Measurements from ENCODE around the gene CALD1.

The CALD1 gene

DNA sequence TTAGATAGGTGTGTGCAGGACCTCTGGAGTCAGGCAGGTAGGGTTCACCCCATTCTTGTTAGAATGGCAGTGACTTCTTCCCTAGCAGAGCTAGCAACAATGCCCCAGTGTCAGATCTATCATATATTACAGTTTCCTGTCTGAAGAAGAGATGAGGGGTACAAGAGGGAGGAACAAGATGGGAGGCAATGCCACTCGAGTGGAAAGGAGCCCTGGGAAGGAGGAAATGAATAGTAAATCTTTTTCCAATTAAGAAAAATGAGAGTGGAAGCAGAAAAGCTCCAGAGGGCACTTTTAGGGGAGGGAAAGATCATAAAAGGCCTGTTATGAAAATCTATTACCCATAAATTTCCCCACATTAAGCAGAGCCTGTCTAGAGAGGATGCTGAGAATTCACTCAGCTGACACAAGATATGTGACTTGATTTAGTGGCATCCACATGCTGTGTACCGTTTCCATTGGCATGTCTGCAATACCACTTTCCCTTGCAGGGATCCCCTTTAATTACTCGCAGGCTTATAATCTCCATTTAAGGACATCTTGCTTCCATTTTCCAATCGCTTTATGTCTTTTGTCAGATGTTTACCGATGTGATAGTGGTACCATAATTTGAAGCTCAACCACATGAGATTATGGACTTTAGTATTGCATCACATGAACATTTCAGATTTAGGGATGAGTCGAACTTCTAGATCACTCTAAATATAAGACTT, 136.9 kb downstream of the CALD1 start:
- TF ChIP-seq CTCF (IDR thresholded peaks at IDR 0.05; ENCODE audit: low read depth, low read length, missing control alignments) = no peak
- no peak overlapping the region for H3K4me3 ChIP-seq (replicated peaks; ENCODE audit: low read depth, low read length)
- DNase-seq (ENCODE audit: extremely low read depth, low read depth) = no peak

GRCh38 chr7:134919240-134919641, 139.8 kb downstream of the CALD1 start:
- TF ChIP-seq CTCF (IDR thresholded peaks at IDR 0.05; ENCODE audit: low read depth, low read length, missing control alignments) = no peak
- H3K4me3 ChIP-seq (replicated peaks; ENCODE audit: low read depth, low read length) = no peak overlapping the region
- DNase-seq (ENCODE audit: extremely low read depth, low read depth) = no peak

GRCh38 chr7:134920026-134920753, 140.8 kb downstream of the CALD1 start:
- TF ChIP-seq CTCF (IDR thresholded peaks at IDR 0.05; ENCODE audit: low read depth, low read length, missing control alignments) = no peak
- H3K4me3 ChIP-seq (replicated peaks; ENCODE audit: low read depth, low read length) = no peak overlapping the region
- DNase-seq (ENCODE audit: extremely low read depth, low read depth) = peak; percentile 88

DNA sequence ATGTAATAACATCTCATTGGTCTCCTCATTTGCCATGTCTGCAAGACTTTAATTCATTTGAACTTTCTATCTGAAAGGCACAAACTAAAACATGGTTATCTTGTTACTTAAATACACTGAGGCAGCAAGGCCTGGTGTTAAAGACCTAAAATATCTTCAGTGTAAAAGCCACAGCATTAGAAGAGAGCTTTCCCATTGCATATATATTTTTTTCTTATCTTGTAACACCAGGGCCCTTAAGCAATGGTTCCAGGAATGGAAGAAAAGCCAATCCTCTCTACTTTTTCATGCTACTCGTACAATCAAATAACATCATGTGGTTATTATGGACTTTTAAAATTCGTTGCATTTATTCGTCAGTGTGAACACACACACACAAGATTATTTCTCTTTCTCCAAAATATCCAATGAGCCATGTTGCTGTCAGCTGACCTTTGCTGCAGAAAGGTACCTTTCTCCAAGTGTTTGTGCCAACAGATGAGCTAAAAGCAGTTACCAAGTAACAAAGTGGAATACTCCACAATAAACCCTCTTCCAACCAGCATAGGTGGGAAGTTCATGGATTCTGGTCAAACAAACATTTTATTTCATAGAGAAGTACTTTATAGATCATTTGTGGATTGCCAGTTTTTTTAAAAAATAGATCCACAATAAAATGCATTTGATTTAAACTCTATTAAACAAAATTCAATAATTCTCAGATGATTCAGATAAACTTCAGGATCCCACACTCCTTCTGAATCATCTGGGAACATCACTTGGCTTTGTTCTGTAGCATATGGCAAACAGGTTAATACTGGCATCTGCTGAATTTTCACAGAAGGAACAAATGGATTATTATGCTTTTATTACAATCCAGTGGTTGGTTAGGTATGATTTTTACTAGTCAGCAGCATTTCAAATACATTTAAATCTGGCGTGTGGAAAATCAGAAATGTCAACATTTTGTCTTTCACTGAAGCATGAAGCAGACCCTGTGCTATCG, 143.6 kb downstream of the CALD1 start:
- DNase-seq (ENCODE audit: extremely low read depth, low read depth) = no peak
- TF ChIP-seq CTCF (IDR thresholded peaks at IDR 0.05; ENCODE audit: low read depth, low read length, missing control alignments) = no peak
- no peak overlapping the region for H3K4me3 ChIP-seq (replicated peaks; ENCODE audit: low read depth, low read length)

DNA sequence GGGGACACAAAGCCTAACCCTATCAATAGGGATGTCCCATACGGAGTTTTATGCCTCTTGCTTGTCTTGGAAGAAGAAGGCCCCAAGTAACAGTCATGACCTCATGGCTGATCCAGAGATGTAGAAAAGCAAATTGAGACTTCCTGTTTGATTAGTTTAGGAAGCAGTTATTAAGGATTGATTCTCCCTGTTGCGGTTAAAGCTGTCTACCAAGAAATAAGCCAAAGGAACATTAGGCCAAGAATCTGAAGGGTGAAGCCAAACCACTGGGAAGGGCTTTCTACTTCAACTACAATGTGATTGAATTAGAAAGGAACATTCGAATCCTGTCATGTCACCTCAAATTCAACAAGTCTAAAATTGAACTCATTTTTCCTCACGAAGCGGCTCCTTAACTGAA, 146.3 kb downstream of the CALD1 start:
- DNase-seq (ENCODE audit: extremely low read depth, low read depth) = no peak
- TF ChIP-seq CTCF (IDR thresholded peaks at IDR 0.05; ENCODE audit: low read depth, low read length, missing control alignments) = no peak
- H3K4me3 ChIP-seq (replicated peaks; ENCODE audit: low read depth, low read length) = no peak overlapping the region

GRCh38 chr7:134926396-134926795, 147.0 kb downstream of the CALD1 start:
- no peak for TF ChIP-seq CTCF (IDR thresholded peaks at IDR 0.05; ENCODE audit: low read depth, low read length, missing control alignments)
- no peak for DNase-seq (ENCODE audit: extremely low read depth, low read depth)
- H3K4me3 ChIP-seq (replicated peaks; ENCODE audit: low read depth, low read length) = no peak overlapping the region

Data from HFF-Myc (cell line).